IPS-NIHi7 (cell line): Measurements from ENCODE around the gene MPZL3.
"Not testable (repeated sequence)": the region's sequence is repeated elsewhere in the genome, so short reads cannot be mapped to it uniquely, and the experiment has no call there.

Experiments used
- DNase-seq: peaks from one replicate; pipeline ENCODE4 v3.0.0; 2012; ENCODE audit warnings: mixed read lengths; ENCODE audit errors: extremely low spot score

The MPZL3 gene

DNA sequence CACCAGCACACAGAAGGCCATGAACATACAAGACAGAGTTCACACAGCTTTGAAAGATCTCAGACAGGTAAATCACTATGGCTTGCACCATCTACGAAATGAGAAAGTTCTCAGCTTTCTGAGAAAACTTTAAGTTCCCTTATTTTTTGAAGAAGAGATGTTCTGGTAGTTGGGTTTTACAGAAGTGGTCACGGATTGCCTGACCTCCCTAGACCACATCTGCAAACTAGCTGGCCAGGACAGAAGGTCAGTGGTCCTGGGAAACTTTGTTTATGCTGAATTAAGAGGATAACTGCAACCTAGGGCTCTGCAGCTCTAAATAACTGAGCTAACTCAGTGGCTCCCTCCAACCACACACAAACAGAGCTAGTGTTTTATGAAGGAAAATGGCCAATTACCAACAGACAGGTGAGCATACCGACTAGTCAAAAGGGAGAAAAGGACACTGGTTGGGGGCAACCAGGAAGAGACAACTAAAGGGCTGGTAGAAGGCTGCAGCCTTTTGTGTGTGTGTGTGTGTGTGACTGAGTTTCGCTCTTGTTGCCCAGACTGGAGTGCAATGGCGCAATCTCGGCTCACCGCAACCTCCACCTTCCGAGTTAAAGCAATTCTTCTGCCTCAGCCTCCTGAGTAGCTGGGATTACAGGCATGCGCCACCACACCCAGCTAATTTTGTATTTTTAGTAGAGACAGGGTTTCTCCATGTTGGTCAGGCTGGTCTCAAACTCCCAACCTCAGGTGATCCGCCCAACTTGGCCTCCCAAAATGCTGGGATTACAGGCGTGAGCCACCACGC, 67.2 kb downstream of the MPZL3 start:
- DNase-seq = no peak

DNA sequence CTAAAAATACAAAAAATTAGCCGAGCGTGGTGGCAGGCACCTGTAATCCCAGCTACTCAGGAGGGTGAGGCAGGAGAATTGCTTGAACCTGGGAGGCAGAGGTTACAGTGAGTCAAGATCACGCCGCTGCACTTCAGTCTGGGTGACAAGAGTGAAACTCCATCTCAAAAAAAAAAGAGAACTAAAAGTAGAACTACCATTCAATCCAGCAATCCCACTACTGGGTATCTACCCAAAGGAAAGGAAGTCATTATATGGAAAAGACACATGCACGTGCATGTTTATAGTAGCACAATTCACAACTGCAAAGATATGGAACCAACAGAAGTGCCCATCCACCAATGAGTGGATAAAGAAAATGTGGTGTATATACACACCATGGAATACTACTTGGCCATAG, 68.5 kb downstream of the MPZL3 start:
- DNase-seq = not testable (repeated sequence)

DNA sequence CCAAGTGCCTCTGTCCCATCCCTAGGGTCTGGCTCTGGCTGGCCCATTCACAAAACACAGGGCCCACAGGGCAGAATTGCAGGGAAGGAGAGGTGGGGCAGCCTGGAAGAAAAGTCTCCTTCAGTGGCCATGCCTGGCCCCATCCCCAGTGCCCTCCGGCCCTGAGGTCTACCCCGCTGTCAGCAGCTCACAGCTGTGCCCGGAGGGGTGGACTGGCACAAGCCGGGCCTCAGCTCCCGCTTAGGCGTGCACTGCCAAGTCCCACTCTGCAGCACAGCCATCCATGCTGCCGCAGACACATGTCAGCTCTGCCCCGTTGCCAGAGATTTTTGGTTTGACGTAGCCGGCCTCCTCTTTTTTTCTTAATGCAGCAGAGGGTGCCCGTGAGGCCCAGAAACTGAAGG, 71.9 kb downstream of the MPZL3 start:
- DNase-seq = peak; percentile 79

DNA sequence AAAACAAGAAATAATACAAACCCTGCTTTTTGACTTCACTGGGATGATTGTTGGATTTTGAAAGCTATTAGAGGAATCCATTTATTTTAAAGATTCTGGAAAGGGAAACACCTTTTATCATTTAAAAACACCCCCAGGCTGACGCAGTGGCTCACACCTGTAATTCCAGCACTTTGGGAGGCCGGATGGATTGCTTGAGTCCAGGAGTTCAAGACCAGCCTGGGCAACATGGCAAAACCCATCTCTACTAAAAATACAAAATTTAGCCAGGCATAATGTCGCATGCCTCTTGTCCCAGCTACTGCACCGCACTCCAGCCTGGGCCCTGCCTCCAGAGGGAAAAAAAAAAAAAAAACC, 75.4 kb downstream of the MPZL3 start:
- no peak for DNase-seq
